Occipital lobe (tissue), 2 donors: ENCODE data around the gene LRRC9. TPM values are rescaled to one million over a fixed set of nuclear protein-coding genes. Genes with fewer than 3 reads are reported as not detected.
"Not testable (repeated sequence)": the region's sequence is repeated elsewhere in the genome, so short reads cannot be mapped to it uniquely, and the experiment has no call there.

Experiments used
- DNase-seq: peaks from one replicate; lab custom pipeline; 2025; lab: John Stamatoyannopoulos, UW
- total RNA-seq: library from RNA; depleted of rRNA; stranded (reverse); fragments of >200 nt; gene quantifications from one replicate; pipeline ENCODE4 v1.2.3, GENCODE V29; 2014

Gene LRRC9
- 2.3 TPM for total RNA-seq

GRCh38 chr14:59919570-59920377, at the start of gene LRRC9:
TSS of gene LRRC9 (plus strand) at chr14:59920144.
- peak; percentile 27 for DNase-seq

GRCh38 chr14:59870277-59871165, 49.4 kb upstream of the LRRC9 start, which contains the start of gene RTN1:
TSS of gene RTN1 (minus strand) at chr14:59870776. CDS start at chr14:59870630, 146 bp downstream.
- DNase-seq = peak; percentile 86

GRCh38 chr14:59871166-59871495, 48.8 kb upstream of the LRRC9 start:
- DNase-seq = no peak

- no peak for DNase-seq
Measured at GRCh38 chr14:59882957-59883356, 37.0 kb upstream of the LRRC9 start.

- DNase-seq = no peak
Measured at GRCh38 chr14:59890676-59891075, 29.3 kb upstream of the LRRC9 start.

- DNase-seq = no peak
Measured at GRCh38 chr14:59895721-59896120, 24.2 kb upstream of the LRRC9 start.

DNA sequence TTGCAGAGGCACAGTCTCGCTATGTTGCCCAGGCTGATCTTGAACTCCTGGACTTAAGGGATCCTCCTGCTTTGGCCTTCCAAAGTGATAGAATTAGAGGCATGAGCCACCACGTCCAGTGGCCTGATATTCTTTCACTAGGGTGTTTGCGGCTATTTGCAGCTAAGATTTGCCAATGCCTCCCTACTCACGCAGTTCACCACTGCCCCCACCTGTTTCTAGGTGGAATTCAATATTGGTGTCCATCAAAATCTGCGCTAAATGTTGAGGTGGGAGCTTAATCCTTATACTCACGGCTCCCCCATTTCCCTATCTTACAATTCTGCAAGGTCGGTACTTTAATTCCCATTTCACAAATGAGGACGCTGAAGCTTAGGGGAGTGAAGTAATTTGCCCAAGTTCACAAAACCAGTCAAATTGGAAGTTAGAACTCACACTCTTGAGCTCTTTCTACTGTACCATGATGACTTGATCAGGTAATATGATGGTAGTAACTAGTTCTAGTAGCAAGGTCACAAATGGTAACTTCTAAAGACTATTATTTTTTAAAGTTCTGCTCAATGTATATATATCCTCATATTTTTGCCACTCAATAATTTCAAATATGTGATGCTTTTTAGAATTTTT, 22.1 kb upstream of the LRRC9 start:
- no peak for DNase-seq

GRCh38 chr14:59900556-59900955, 19.4 kb upstream of the LRRC9 start:
- DNase-seq = no peak

DNA sequence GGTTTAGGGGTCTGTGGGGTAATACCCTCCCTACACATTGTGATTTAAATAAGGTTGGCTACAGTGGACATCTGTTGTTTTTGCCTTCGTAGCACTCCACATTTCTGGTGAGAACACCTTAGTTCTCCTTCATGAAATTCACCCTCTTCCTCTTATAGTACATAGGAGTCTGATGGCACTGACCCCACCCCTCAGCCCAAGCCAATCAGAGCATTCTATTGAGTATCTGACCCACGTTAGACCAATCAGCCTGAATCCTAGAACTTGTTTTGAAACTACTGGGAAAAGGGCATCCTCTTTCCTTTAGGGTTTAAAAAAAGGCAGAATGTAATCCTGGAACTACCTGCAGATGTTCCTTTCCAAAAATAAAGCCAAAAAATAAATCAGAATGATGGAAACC, 15.8 kb upstream of the LRRC9 start:
- DNase-seq = no peak

DNA sequence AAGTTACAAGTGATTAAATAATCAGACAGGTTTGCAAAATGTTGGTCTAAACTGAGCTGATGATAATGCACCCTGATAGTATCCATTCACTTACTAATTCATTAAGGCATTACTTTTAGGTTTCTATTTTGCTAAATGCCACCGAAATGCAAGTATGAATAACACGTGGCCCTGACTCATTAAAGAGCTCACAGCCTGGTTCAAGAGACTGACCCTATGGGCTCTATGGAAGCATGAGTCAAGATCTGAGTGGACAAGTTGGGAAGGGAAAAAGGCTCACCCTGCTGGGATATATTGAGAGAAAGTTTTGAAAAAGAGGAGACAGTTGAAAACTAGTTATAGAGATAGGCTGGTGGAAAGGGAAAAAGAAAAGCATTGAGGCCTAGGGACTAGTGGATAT, 14.8 kb upstream of the LRRC9 start:
- no peak for DNase-seq

DNA sequence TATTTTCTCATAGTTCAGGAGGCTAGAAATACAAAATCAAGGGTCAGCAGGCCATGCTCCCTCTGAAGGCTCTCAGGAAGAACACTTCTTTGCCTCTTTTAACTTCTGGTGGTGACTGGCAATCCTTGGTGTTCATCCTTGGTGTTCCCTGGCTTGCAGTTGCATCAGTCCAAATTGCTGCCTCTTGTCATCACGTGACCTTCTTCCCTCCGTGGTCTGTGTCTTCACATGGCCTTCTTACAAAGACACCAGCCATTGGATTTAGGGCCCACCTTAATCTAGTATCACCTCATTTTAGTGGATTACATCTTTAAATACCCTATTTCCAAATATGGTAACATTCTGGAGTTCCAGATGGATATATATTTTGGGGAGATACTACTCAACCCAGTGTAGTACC, 7.5 kb upstream of the LRRC9 start:
- no peak for DNase-seq

- no peak for DNase-seq
Measured at GRCh38 chr14:59913187-59913586, 6.8 kb upstream of the LRRC9 start.

GRCh38 chr14:59918824-59919569, 947 bp upstream of the LRRC9 start:
- peak; percentile 15 for DNase-seq

DNA sequence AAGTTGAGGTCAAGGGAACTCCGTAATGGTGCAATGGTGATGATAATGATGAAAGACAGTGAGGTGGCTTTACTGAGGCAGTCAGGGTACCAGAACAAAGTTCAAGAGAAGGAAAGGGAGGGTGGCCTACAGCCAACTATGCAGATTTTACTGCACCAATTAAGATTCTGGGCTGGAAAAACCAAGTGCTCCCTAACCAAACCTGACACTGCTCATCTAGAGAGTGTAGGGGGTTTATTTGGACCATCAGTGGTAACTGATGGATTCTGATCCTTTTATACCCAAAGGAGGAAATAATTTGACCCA, 387 bp downstream of the LRRC9 start:
- DNase-seq = no peak

DNA sequence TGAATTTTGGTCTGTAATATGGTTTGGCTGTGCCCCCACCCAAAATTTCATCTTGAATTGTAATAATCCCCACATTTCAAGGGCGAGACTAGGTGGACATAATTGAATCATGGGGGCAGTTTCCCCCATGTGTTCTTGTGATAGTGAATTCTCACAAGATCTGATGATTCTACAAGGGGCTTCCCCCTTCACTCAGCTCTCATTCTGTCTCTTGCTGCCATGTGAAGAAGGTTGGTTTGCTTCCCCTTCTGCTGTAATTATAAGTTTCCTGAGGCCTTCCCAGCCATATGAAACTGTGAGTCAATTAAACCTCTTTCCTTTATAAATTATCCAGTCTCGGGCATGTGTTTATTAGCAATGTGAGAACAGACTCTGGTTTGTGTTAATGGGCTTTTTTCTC, 5.9 kb downstream of the LRRC9 start:
- no peak for DNase-seq

GRCh38 chr14:59926534-59926933, 6.6 kb downstream of the LRRC9 start:
- DNase-seq = no peak

GRCh38 chr14:59931237-59931636, 11.3 kb downstream of the LRRC9 start:
- no peak for DNase-seq

DNA sequence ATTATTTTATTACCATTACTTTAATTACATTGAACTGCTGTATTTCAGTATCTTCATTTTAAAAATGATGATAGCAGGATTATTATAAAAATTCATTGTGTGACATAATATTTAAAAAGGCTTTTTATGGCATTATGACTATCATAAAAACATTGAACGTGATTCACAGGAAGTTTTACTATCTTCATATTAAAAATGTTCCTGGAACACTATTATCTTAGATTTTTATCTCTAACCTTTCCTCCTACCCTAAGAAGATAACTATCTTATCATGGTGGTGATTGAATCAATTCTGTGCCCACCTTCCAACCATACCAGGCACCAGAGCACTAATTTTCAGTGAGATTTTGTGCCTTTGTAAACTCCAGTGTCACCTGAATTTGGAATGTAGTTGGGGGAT, 16.2 kb downstream of the LRRC9 start:
- DNase-seq = no peak

GRCh38 chr14:59939828-59940227, 19.9 kb downstream of the LRRC9 start:
- DNase-seq = no peak

DNA sequence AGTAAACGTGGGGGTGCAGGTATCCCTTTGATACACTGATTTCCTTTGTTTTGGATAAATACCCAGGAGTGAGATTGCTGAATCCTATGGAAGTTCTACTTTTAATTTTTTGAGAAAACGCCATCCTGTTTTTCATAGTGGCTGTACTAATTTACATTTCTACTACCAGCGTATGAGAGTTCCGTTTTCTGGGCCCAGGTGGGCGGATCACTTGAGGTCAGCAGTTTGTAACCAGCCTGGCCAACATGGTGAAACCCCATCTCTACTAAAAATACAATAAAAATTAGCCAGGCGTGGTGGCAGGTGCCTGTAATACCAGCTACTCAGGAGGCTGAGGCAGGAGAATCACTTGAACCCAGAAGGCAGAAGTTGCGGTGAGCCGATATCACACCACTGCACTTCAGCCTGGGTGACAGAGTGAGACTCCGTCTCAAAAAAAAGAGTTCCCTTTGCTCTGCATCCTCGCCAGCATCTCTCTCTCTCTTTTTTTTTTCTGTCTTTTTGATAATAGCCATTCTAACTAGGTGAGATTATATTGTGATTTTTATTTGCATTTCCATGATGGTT, 22.4 kb downstream of the LRRC9 start:
- DNase-seq = not testable (repeated sequence)

GRCh38 chr14:59944909-59945308, 25.0 kb downstream of the LRRC9 start:
- DNase-seq = no peak
